ENCODE data around the gene SAPCD1. TPM values are rescaled to one million over a fixed set of nuclear protein-coding genes. Genes with fewer than 3 reads are reported as not detected.

SAPCD1 gene
- total RNA-seq, result 0.57 TPM
- long read RNA-seq, result 0 reads

GRCh38 chr6:31762356-31762755 is at the start of gene SAPCD1:
Gene SAPCD1 (plus strand): TSS chr6:31762656. CDS start chr6:31763055, 399 bp downstream.
- intact Hi-C loops (cut with DNase I), result no loop called here
- ATAC-seq (no peak), DNase-seq (ENCODE audit: missing footprints) (no peak)

- ATAC-seq, result no peak
- no peak for DNase-seq (ENCODE audit: missing footprints)
- intact Hi-C loops (cut with DNase I), result no loop called here
Observed at GRCh38 chr6:31713465-31713864, 49.0 kb upstream of the SAPCD1 start.

DNA sequence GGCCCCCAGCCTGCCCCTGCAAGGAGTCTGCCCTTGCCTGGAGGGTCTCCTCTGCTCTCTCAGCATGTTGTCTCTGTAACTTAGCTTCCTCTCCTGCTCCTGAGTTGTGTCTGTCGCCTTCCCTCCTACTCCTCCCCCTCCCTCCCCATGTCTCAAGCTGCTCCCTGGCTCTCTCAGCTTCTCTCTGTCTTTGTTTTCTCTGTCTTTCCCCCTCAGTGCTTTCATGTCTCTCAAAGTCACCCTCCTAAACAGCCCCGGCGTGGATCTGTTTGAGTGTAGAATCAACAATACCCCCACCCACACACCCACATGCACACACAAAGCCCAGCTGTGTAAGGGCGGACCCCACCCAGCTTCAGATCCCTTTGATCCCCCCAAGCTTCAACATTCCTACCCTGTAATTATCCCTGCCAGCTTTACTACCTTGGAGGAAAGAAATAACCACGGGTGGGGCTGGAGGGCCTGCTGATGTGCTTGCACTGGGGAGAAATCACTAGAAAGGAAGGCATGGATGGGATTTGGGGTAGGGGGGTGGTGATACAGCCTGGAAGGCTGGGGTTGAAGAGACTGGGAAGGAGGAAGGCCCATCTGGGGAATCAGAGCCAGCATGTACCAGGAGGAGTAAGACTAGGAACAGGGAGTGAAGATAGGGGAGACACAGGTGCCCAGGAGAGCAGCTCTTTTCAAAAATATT is 48.3 kb upstream of the SAPCD1 start:
- intact Hi-C loops (cut with DNase I), result no loop called here
- no peak for ATAC-seq

GRCh38 chr6:31715022-31715958 is 47.2 kb upstream of the SAPCD1 start, which contains the start of gene LY6G6D:
Gene LY6G6D (plus strand): TSS chr6:31715348. CDS start chr6:31715356, 8 bp downstream.
- no peak for DNase-seq (ENCODE audit: missing footprints)
- intact Hi-C loops (cut with DNase I), result no loop called here
- ATAC-seq, result no peak

More for the DNA sequence above, 48.3 kb upstream of the SAPCD1 start:
- no peak for DNase-seq (ENCODE audit: missing footprints)

DNA sequence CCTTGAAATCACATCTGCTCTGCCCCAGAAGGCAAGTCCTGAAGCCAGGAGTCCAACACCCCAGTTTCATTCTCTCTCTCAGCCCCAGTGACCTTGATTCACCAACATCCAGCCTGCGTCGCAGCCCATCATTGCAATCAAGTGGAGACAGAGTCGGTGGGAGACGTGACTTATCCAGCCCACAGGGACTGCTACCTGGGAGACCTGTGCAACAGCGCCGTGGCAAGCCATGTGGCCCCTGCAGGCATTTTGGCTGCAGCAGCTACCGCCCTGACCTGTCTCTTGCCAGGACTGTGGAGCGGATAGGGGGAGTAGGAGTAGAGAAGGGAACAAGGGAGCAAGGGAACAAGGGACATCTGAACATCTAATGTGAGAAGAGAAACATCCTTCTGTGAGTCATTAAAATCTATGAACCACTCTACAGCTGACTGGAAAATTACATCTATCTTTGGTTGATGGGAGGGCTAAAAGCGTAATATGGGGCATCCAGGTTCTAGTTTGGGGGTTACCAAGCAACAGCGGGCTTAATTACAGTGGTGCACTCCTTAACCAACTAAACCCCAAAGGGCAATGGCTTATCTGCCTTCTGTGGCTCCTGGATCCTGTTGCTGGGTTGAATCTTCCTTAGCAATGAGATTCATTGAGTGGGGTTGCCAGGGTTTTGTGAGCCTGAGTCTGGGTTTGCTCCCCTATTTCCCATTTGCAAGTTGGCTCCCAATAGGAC is 44.8 kb upstream of the SAPCD1 start:
- intact Hi-C loops (cut with DNase I), result no loop called here
- no peak for ATAC-seq
- DNase-seq (ENCODE audit: missing footprints), result peak; percentile 44

- DNase-seq (ENCODE audit: missing footprints) (no peak), ATAC-seq (no peak)
- intact Hi-C loops (cut with DNase I), result no loop called here
Observed at GRCh38 chr6:31718265-31718664, 44.2 kb upstream of the SAPCD1 start.

DNA sequence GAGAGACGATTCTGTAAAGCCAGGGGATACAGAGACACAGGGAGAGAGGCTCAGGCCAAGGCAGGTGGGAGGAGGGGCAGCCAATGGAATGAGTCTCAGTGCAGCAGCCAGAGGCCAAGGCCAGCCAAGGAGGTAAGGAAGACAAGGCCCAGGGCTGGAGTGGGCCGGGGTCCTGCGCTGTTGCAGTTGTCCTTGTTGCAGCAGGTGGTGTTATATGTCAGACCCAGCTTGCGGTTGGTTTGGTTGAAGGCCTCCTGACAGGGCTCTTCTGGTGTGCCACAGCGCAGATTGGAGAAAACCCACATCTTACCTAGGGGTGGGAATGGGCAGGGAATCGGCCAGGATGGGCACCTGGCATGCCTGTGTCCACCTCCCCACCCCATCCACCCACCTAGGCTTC is 43.5 kb upstream of the SAPCD1 start:
- intact Hi-C loops (cut with DNase I), result no loop called here
- DNase-seq (ENCODE audit: missing footprints) (no peak), ATAC-seq (no peak)

DNA sequence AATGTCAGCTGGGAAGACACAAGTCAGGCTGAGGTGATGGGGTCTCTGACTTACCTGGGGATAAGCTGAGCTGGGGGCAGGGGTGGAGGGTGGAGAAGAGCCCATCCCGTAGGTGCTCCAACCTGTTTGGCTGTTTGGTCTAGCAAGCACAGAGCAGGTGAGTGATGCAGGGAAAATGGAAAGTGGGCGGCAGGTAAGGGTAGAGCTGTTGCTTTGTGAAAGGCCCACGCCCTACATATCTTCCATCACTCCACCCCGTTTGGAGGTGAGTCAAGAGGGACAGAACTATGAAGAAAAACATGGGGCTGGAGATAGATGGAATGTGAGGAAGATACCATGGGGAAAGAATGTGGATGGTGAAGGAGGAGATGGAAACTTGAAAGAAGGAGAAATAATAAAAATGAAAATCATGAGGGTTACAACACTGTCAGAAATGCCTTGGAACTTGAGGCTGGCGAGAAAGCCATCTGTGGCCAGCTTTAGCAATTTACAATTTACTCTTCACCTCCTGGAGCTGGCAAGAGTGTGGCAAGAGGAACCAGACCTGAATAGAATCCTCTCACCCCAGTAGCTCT is 42.2 kb upstream of the SAPCD1 start:
- ATAC-seq (no peak), DNase-seq (ENCODE audit: missing footprints) (no peak)
- intact Hi-C loops (cut with DNase I), result no loop called here

GRCh38 chr6:31721351-31722020 is 41.0 kb upstream of the SAPCD1 start, which contains the start of gene LY6G6C:
Gene LY6G6C (minus strand): TSS chr6:31721746. CDS start chr6:31721679, 67 bp downstream.
- intact Hi-C loops (cut with DNase I), result no loop called here
- DNase-seq (ENCODE audit: missing footprints), result no peak
- ATAC-seq, result no peak

- no peak for DNase-seq (ENCODE audit: missing footprints)
- intact Hi-C loops (cut with DNase I), result no loop called here
- ATAC-seq, result no peak
Observed at GRCh38 chr6:31722173-31722572, 40.3 kb upstream of the SAPCD1 start.

DNA sequence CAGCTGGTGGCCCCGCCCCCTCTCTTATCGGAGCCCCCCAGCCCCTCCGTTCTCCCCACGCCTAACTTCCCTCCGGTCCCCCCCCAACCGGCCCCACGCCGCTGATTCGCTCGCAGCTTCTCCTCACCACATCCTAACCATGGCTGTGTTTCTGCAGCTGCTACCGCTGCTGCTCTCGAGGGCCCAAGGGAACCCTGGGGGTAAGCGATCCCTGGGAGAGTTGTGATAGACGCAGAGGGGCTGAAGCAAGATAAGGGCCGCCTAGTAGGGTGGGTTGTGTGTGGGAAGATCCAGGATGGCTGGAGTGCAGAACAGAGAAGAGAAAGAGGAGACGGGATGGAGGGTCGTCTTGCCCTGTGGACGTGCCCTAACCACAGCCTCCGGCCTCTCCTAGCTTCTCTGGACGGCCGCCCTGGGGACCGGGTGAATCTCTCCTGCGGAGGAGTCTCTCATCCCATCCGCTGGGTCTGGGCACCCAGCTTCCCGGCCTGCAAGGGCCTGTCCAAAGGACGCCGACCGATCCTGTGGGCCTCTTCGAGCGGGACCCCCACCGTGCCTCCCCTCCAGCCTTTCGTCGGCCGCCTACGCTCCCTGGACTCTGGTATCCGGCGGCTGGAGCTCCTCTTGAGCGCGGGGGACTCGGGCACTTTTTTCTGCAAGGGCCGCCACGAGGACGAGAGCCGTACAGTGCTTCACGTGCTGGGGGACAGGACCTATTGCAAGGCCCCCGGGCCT is 39.0 kb upstream of the SAPCD1 start, which contains the start of gene MPIG6B:
MPIG6B (plus strand) TSS at position 129 of the 735 bp plus-strand sequence; CDS start at position 140, 11 bp downstream.
- DNase-seq (ENCODE audit: missing footprints), result peak; percentile 49
- no peak for ATAC-seq
- intact Hi-C loops (cut with DNase I), result no loop called here

DNA sequence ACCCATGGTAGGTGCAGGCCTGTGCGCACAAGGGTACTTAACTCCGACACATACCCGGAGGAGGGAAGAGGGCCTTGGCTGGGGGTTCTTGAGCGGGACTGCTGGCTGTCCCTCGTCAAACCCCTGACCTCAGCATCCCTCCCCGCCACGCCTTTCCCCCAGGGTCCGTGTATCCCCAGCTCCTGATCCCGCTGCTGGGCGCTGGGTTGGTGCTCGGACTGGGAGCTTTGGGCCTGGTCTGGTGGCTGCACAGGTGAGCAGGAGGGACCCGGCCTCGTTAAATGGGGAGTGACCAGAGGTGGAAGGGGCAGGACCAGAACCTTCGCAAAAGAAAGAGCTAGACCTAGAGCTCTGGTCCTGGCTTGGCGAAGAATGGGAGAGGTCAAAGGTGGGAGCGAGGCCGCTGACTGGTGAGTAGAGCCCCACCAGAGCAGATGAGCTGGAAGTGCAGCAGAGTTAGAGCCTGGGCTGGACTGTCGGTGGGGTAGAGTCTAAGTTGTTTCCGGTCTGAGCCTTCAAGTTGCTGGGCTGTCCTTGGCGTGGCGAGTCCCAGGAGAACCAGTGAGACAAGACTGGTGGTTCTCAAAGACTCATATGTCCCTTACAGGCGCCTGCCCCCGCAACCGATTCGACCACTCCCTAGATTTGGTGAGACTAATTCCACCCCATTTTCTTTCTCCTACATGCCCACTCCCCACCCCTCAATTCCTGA is 38.3 kb upstream of the SAPCD1 start:
- DNase-seq (ENCODE audit: missing footprints) (peak; percentile 49), ATAC-seq (no peak)
- intact Hi-C loops (cut with DNase I), result no loop called here

GRCh38 chr6:31725502-31726350 is 36.7 kb upstream of the SAPCD1 start:
- peak; percentile 68 for DNase-seq (ENCODE audit: missing footprints)
- intact Hi-C loops (cut with DNase I), result no loop called here

DNA sequence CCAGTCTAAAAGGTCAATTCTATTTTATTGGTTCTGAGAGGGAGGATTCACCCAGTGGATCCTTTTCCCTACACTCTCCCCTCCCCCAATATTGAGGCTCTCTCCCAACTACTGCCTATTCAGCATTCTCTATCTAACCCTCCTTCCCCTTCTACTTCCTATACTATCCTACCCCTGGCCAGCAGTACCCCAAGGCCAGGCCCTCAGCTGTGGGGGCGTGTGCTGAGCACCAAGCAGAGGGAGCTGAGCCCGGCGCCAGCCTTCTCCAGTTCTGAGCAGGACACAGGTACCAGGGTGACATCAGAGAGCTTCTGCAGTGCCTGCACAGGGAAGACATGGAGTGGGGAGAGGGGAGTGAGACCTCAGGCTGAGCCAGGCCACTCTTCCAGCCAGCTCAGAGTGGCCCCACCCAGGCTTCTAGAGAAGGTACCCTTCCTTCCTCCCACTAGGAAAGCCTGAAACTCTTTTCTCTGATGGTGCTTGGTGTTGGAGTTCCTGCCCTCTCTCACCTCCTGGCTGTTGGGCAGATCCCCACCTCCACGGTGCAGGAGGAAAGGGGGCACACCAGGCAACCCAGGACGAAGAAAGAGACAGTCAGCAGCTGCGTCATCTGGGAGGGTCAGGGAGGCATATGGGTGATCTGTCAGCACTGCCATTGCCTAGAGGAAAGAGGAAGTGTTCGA is 35.3 kb upstream of the SAPCD1 start:
- ATAC-seq (no peak), DNase-seq (ENCODE audit: missing footprints) (peak; percentile 71)

More at GRCh38 chr6:31725502-31726350, 36.7 kb upstream of the SAPCD1 start:
- ATAC-seq, result no peak

More for the DNA sequence above, 35.3 kb upstream of the SAPCD1 start:
- intact Hi-C loops (cut with DNase I), result no loop called here
